K562 (cell line): ENCODE measurements around the gene KLHL41.

Experiments used
- CTCF ChIP-seq, 3 experiments: IDR thresholded peaks in 2 of 3; conservative IDR thresholded peaks in 1 of 3; 2 replicates each; pipeline ENCODE4 v1.5.1; 2011 to 2012; ENCODE audit warnings: low read length in 3 of 3, mild to moderate bottlenecking in 3 of 3, control low read depth in 2 of 3, improper control_type of control experiment in 1 of 3, inconsistent platforms in 1 of 3, low read depth in 1 of 3, mixed read lengths in 1 of 3, moderate library complexity in 1 of 3; ENCODE audit not compliant: insufficient read depth in 2 of 3
- KLF6 ChIP-seq: fragments of 250-450 bp; sonication (Bioruptor Pico); IDR thresholded peaks from 2 replicates; pipeline ENCODE4 v1.4.0; 2020; ENCODE audit warnings: mild to moderate bottlenecking, moderate library complexity, borderline replicate concordance
- SMARCC2 ChIP-seq: fragments of 450-650 bp; IDR thresholded peaks from 2 replicates; pipeline ENCODE4 v1.6.1; 2017; ENCODE audit warnings: antibody characterized with exemption, moderate library complexity, mild to moderate bottlenecking, low read depth
- THRAP3 ChIP-seq: fragments of 450-650 bp; IDR thresholded peaks from 2 replicates; pipeline ENCODE4 v1.6.1; 2016; ENCODE audit warnings: mild to moderate bottlenecking, inconsistent platforms, borderline replicate concordance
- ZNF121 ChIP-seq: sonication (generic); formaldehyde crosslinking; conservative IDR thresholded peaks from 2 replicates; pipeline ENCODE4 v1.8.0; 2022; ENCODE audit warnings: missing genetic modification reagents
- ZNF354B ChIP-seq: fragments of 250-450 bp; sonication (Bioruptor Pico); IDR thresholded peaks from 2 replicates; pipeline ENCODE4 v1.4.0; 2020

- TF ChIP-seq ZNF354B (CRISPR knock-in tag) (no peak), ZNF121 (CRISPR knock-in tag) (no peak), CTCF (IDR thresholded peaks at IDR 0.05 in 2 of 3, conservative IDR thresholded peaks at IDR 0.05 in 1 of 3; ENCODE audit: insufficient read depth in 2 of 3, low read depth in 1 of 3, low read length in 3 of 3) (no peak), KLF6 (CRISPR knock-in tag) (no peak), THRAP3 (no peak), SMARCC2 (no peak)
Measured at GRCh38 chr2:169491378-169491777, 18.1 kb upstream of the KLHL41 start.
